K562 (cell line): Measurements from ENCODE around the gene C5orf22. TPM values are rescaled to one million over a fixed set of nuclear protein-coding genes. Genes with fewer than 3 reads are reported as not detected.

Experiments
- ATAC-seq: fragments of 200-7000 bp; cut with Tn5 transposase; 3 replicates; pipeline ENCODE4 v1.9.1; 2020; ENCODE audit warnings: moderate library complexity
- BruUV-seq: library from RNA; stranded (reverse); fragments of 400-500 nt; replicated peaks from 2 replicates; lab custom pipeline; 2021; lab: Mats Ljungman, UMichigan
- CTCF ChIA-PET: fragments of 300-600 bp; formaldehyde crosslinking; extraction: SDS; loops from one replicate; lab custom pipeline; 2021; ENCODE audit warnings: low intra/inter-chr PET ratio; lab: Yijun Ruan, JAX
- POLR2A ChIA-PET: fragments of 300-600, 350-650 bp; sonication (Branson Sonifier 250); formaldehyde crosslinking; extraction: SDS; loops from one replicate; lab custom pipeline; 2021; ENCODE audit warnings: antibody characterized with exemption, inconsistent platforms; lab: Yijun Ruan, JAX
- DNase-seq, 4 experiments: peaks; one replicate each; pipeline versions ENCODE4 v3.0.0 to v3.0.0-alpha.2; 2011 to 2018; ENCODE audit warnings: low spot score in 3 of 4, mixed read lengths in 3 of 4; ENCODE audit errors: extremely low read depth in 1 of 4
- FAIRE-seq: peaks from 2 replicates; lab custom pipeline; 2011; peaks lifted over from hg19 to GRCh38; lab: Jason Lieb, UNC
- H2AFZ ChIP-seq: 2 replicates; pipeline ENCODE4 v1.6.0; 2011; ENCODE audit warnings: low read depth, low read length, control low read depth, inconsistent platforms
- H3K27ac ChIP-seq: fragments of 200-600 bp; 3 replicates; pipeline ENCODE4 v1.8.0; 2011; ENCODE audit warnings: low read depth, mild to moderate bottlenecking, control low read depth, inconsistent platforms, low read length, moderate library complexity, mixed read lengths; ENCODE audit errors: extremely low read depth
- H3K27me3 ChIP-seq, 2 experiments: fragments of 300-600 bp in 1 of 2; 2 replicates in 1 of 2; 3 replicates in 1 of 2; pipeline versions ENCODE4 v1.6.0 to v1.8.0; 2011; ENCODE audit warnings: inconsistent platforms in 2 of 2, low read length in 2 of 2, mild to moderate bottlenecking in 1 of 2, mixed read lengths in 1 of 2, moderate library complexity in 1 of 2; ENCODE audit not compliant: control insufficient read depth in 2 of 2, insufficient read depth in 2 of 2
- H3K36me3 ChIP-seq: fragments of 300-600 bp; 3 replicates; pipeline ENCODE4 v1.8.0; 2011; ENCODE audit warnings: mild to moderate bottlenecking, low read length, inconsistent platforms; ENCODE audit not compliant: control insufficient read depth, insufficient read depth
- H3K4me1 ChIP-seq, 2 experiments: fragments of 200-600 bp in 1 of 2; replicated peaks in 1 of 2; 2 replicates in 1 of 2; 3 replicates in 1 of 2; pipeline versions ENCODE4 v1.5.1 to v1.8.0; 2011; ENCODE audit warnings: inconsistent platforms in 2 of 2, low read length in 2 of 2, mild to moderate bottlenecking in 1 of 2, mixed read lengths in 1 of 2, moderate library complexity in 1 of 2; ENCODE audit not compliant: control insufficient read depth in 2 of 2, insufficient read depth in 2 of 2
- H3K4me2 ChIP-seq: 2 replicates; pipeline ENCODE4 v1.6.1; 2011; ENCODE audit warnings: low read length, control low read depth, inconsistent platforms, mixed read lengths; ENCODE audit not compliant: insufficient read depth
- H3K4me3 ChIP-seq: fragments of 200-600 bp; sonication (generic), shearing (Covaris generic); 2 replicates; pipeline ENCODE4 v1.5.1; 2016; ENCODE audit warnings: control low read depth, inconsistent platforms
- H3K79me2 ChIP-seq: fragments of 200-600 bp; 3 replicates; pipeline ENCODE4 v1.8.0; 2011; ENCODE audit warnings: low read length, inconsistent platforms; ENCODE audit not compliant: control insufficient read depth, insufficient read depth
- H3K9ac ChIP-seq, 2 experiments: 2 replicates each; pipeline versions ENCODE4 v1.6.0 to v1.6.1; 2011; ENCODE audit warnings: low read depth in 2 of 2, low read length in 2 of 2, control low read depth in 1 of 2, inconsistent platforms in 1 of 2, mild to moderate bottlenecking in 1 of 2, mixed read lengths in 1 of 2; ENCODE audit not compliant: insufficient read depth in 1 of 2
- H3K9me1 ChIP-seq: one replicate; pipeline ENCODE4 v1.6.0; 2011; ENCODE audit warnings: inconsistent platforms, mild to moderate bottlenecking, low read length, moderate library complexity; ENCODE audit not compliant: control insufficient read depth, insufficient read depth
- H3K9me3 ChIP-seq: replicated peaks from 2 replicates; pipeline ENCODE4 v1.5.1; 2011; ENCODE audit warnings: low read depth, low read length, inconsistent platforms; ENCODE audit not compliant: control insufficient read depth, insufficient read depth
- H4K20me1 ChIP-seq: replicated peaks from 2 replicates; pipeline ENCODE4 v1.6.1; 2011; ENCODE audit warnings: low read length, inconsistent platforms, mixed read lengths; ENCODE audit not compliant: control insufficient read depth, insufficient read depth
- KDM1A ChIP-seq, 2 experiments: fragments of 450-650 bp; IDR thresholded peaks; 2 replicates each; pipeline ENCODE4 v1.6.1; 2016; ENCODE audit warnings: mild to moderate bottlenecking in 2 of 2
- SRSF3 ChIP-seq: fragments of 200-400 bp; formaldehyde crosslinking; IDR thresholded peaks from 2 replicates; pipeline ENCODE4 v1.6.1; 2016; ENCODE audit warnings: mild to moderate bottlenecking, low read length, moderate library complexity; ENCODE audit not compliant: insufficient read depth
- ZNF174 ChIP-seq: fragments of 250-450 bp; sonication (Bioruptor Pico); IDR thresholded peaks from 2 replicates; pipeline ENCODE4 v1.4.0; 2020; ENCODE audit warnings: mild to moderate bottlenecking
- ZNF384 ChIP-seq: IDR thresholded peaks from 2 replicates; pipeline ENCODE4 v1.6.1; 2012; ENCODE audit warnings: low read depth, low read length, improper control_type of control experiment
- WGBS: fragments of 100-300 bp; shearing (Covaris generic); methylation state at CpG from one replicate; pipeline ENCODE4 v1.1.6; 2016; ENCODE audit warnings: low coverage, mixed read lengths; ENCODE audit not compliant: insufficient coverage; ENCODE audit errors: missing lambda C conversion rate; 5-methylcytosine and 5-hydroxymethylcytosine counted together
- in situ Hi-C: fragments of 300-500 bp; cut with MboI; formaldehyde crosslinking; loops from 4 replicates; pipeline ENCODE4 v1.15.0; 2018; ENCODE audit warnings: inconsistent platforms, mixed read lengths
- intact Hi-C: fragments of 100-400 bp; cut with micrococcal nuclease; formaldehyde crosslinking; loops from 2 replicates; pipeline ENCODE4 v1.14.2; 2022
- polyA plus RNA-seq, 8 experiments: library from polyadenylated mRNA; depleted of rRNA in 4 of 8; stranded (reverse) in 5 of 8; unstranded in 3 of 8; fragments of >200 nt; fragmentation: Nextera tagmentation in 2 of 8; fragmentation: Illumina TruSeq in 1 of 8; extraction: Ambion mirVana in 2 of 8; extraction: Trizol in 1 of 8; gene quantifications; 2 replicates each; pipeline versions ENCODE4 v1.2.1 to v1.2.3, GENCODE V29; 2011 to 2014; ENCODE audit warnings: inconsistent platforms in 1 of 8, missing spikeins in 1 of 8
- total RNA-seq, 7 experiments: library from RNA; depleted of rRNA in 6 of 7; stranded (reverse); fragments of >200 nt in 6 of 7; fragmentation: Illumina TruSeq in 2 of 7; extraction: Trizol in 2 of 7; gene quantifications; 2 replicates each; pipeline versions ENCODE4 v1.2.1 to v1.2.3, GENCODE V29; 2011 to 2021; ENCODE audit warnings: low replicate concordance in 1 of 7
- TF ChIP-seq, protein P1 (sequence below), 2 experiments: fragments of 200-800 bp in 1 of 2; sonication (Bioruptor generic) in 1 of 2; sonication (generic) in 1 of 2; formaldehyde crosslinking in 1 of 2; IDR thresholded peaks in 1 of 2; conservative IDR thresholded peaks in 1 of 2; 2 replicates each; pipeline versions ENCODE4 v1.5.0 to v1.6.1; 2016 to 2020; ENCODE audit warnings: missing compliant biosample characterization in 1 of 2, missing genetic modification characterization in 1 of 2, missing genetic modification reagents in 1 of 2
- TF ChIP-seq, protein P2 (sequence below): fragments of 200-600 bp; sonication (generic); IDR thresholded peaks from one replicate; pipeline ENCODE4 v1.6.1; 2012; ENCODE audit warnings: mild to moderate bottlenecking, low read depth, low read length, inconsistent platforms

C5orf22 gene
- total and polyA plus RNA-seq, 9 of the 15 experiments (the other 6 are each of a cell fraction or from before 2014, with no cell fraction given), result 22.7 to 56.7 (median 39.3) TPM

- WGBS, result 91% methylated on average over 6 of the region's 6 CpGs
- Histone ChIP-seq H3K4me2 (no peak overlapping the region), H3K9me1 (no peaks in the 10 kb centered on the region), H3K9ac (0 out of 4 replicates have a peak overlapping the region, but pooled peaks of 1 of the 2 experiments have one; percentile 27), H3K79me2 (no peaks in the 10 kb centered on the region), H4K20me1 (no peaks in the 10 kb centered on the region), H3K9me3 (no peaks in the 10 kb centered on the region), H3K4me1 (no peaks in the 10 kb centered on the region), H3K27me3 (no peaks in the 10 kb centered on the region), H2AFZ (no peak overlapping the region), H3K27ac (no peak overlapping the region), H3K4me3 (no peak overlapping the region), H3K36me3 (peaks cover 96% of the 10 kb centered on the region)
- intact Hi-C loops (no loop called here), in situ Hi-C loops (no loop called here)
- ATAC-seq, result no peak
- POLR2A ChIA-PET, result interaction anchor here (1.4 kb wide), 1 partner anchor 25 kb away, joined by 3 read pairs; no protein-coding TSS in a partner anchor
- TF ChIP-seq KDM1A (IDR thresholded peaks at IDR 0.05), result no peak
- TF ChIP-seq, protein P1, sequence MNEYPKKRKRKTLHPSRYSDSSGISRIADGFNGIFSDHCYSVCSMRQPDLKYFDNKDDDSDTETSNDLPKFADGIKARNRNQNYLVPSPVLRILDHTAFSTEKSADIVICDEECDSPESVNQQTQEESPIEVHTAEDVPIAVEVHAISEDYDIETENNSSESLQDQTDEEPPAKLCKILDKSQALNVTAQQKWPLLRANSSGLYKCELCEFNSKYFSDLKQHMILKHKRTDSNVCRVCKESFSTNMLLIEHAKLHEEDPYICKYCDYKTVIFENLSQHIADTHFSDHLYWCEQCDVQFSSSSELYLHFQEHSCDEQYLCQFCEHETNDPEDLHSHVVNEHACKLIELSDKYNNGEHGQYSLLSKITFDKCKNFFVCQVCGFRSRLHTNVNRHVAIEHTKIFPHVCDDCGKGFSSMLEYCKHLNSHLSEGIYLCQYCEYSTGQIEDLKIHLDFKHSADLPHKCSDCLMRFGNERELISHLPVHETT (CRISPR knock-in tag; conservative IDR thresholded peaks at IDR 0.05 in 1 of 2, IDR thresholded peaks at IDR 0.05 in 1 of 2), result no peak
- TF ChIP-seq ZNF384, result no peak
- TF ChIP-seq, protein P2, sequence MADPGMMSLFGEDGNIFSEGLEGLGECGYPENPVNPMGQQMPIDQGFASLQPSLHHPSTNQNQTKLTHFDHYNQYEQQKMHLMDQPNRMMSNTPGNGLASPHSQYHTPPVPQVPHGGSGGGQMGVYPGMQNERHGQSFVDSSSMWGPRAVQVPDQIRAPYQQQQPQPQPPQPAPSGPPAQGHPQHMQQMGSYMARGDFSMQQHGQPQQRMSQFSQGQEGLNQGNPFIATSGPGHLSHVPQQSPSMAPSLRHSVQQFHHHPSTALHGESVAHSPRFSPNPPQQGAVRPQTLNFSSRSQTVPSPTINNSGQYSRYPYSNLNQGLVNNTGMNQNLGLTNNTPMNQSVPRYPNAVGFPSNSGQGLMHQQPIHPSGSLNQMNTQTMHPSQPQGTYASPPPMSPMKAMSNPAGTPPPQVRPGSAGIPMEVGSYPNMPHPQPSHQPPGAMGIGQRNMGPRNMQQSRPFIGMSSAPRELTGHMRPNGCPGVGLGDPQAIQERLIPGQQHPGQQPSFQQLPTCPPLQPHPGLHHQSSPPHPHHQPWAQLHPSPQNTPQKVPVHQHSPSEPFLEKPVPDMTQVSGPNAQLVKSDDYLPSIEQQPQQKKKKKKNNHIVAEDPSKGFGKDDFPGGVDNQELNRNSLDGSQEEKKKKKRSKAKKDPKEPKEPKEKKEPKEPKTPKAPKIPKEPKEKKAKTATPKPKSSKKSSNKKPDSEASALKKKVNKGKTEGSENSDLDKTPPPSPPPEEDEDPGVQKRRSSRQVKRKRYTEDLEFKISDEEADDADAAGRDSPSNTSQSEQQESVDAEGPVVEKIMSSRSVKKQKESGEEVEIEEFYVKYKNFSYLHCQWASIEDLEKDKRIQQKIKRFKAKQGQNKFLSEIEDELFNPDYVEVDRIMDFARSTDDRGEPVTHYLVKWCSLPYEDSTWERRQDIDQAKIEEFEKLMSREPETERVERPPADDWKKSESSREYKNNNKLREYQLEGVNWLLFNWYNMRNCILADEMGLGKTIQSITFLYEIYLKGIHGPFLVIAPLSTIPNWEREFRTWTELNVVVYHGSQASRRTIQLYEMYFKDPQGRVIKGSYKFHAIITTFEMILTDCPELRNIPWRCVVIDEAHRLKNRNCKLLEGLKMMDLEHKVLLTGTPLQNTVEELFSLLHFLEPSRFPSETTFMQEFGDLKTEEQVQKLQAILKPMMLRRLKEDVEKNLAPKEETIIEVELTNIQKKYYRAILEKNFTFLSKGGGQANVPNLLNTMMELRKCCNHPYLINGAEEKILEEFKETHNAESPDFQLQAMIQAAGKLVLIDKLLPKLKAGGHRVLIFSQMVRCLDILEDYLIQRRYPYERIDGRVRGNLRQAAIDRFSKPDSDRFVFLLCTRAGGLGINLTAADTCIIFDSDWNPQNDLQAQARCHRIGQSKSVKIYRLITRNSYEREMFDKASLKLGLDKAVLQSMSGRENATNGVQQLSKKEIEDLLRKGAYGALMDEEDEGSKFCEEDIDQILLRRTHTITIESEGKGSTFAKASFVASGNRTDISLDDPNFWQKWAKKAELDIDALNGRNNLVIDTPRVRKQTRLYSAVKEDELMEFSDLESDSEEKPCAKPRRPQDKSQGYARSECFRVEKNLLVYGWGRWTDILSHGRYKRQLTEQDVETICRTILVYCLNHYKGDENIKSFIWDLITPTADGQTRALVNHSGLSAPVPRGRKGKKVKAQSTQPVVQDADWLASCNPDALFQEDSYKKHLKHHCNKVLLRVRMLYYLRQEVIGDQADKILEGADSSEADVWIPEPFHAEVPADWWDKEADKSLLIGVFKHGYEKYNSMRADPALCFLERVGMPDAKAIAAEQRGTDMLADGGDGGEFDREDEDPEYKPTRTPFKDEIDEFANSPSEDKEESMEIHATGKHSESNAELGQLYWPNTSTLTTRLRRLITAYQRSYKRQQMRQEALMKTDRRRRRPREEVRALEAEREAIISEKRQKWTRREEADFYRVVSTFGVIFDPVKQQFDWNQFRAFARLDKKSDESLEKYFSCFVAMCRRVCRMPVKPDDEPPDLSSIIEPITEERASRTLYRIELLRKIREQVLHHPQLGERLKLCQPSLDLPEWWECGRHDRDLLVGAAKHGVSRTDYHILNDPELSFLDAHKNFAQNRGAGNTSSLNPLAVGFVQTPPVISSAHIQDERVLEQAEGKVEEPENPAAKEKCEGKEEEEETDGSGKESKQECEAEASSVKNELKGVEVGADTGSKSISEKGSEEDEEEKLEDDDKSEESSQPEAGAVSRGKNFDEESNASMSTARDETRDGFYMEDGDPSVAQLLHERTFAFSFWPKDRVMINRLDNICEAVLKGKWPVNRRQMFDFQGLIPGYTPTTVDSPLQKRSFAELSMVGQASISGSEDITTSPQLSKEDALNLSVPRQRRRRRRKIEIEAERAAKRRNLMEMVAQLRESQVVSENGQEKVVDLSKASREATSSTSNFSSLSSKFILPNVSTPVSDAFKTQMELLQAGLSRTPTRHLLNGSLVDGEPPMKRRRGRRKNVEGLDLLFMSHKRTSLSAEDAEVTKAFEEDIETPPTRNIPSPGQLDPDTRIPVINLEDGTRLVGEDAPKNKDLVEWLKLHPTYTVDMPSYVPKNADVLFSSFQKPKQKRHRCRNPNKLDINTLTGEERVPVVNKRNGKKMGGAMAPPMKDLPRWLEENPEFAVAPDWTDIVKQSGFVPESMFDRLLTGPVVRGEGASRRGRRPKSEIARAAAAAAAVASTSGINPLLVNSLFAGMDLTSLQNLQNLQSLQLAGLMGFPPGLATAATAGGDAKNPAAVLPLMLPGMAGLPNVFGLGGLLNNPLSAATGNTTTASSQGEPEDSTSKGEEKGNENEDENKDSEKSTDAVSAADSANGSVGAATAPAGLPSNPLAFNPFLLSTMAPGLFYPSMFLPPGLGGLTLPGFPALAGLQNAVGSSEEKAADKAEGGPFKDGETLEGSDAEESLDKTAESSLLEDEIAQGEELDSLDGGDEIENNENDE, result no peak
- TF ChIP-seq SRSF3, result no peak
- no peak for TF ChIP-seq ZNF174 (CRISPR knock-in tag)
- DNase-seq, result no peak
- BruUV-seq, result no TSS peak
- FAIRE-seq, result no peak
- CTCF ChIA-PET, result no interaction called here
These were observed 35.2 kb upstream of the C5orf22 start for GRCh38 chr5:31496891-31497290.
